ENCODE measurements around the gene PVALEF. TPM values are rescaled to one million over a fixed set of nuclear protein-coding genes. Genes with fewer than 3 reads are reported as not detected.

The PVALEF gene
- total and polyA plus RNA-seq, 2 donors (not counting 3 experiments of a cell fraction or from before 2014, with no cell fraction given): not detected

DNA sequence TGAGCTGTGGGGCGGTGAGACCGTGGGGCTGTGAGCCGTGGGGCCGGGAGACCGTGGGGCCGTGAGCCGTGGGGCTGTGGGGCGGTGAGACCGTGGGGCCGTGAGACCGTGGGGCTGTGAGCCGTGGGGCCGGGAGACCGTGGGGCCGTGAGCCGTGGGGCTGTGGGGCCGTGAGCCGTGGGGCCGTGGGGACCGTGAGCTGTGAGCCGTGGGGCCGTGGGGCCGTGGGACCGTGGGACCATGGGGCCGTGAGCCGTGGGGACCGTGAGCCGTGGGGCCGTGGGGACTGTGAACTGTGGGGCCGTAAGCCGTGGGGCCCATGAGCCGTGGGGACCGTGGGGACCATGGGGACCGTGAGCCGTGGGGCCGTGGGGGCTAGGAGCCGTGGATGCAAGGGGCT is 24.6 kb upstream of the PVALEF start:
- H3K9me3 ChIP-seq (replicated peaks; ENCODE audit: control insufficient read depth, insufficient read depth, low read length): no peaks in the 10 kb centered on the region
- H3K4me3 ChIP-seq (replicated peaks in 1 of 3; ENCODE audit: insufficient read depth in 1 of 3, low read depth in 1 of 3, low read length in 3 of 3): no peak overlapping the region
- ChIA-PET POLR2A (no interaction called here), CTCF (interaction anchor here (0.8 to 7.0 kb wide), 3 partner anchors 12 to 60 kb away, joined by 3 to 91 read pairs (median 40); no protein-coding TSS in a partner anchor)
- no peaks in the 10 kb centered on the region for H3K4me1 ChIP-seq (ENCODE audit: control insufficient read depth, extremely low read depth, insufficient read depth, low read length)
- no peak overlapping the region for H3K27ac ChIP-seq (ENCODE audit: insufficient read depth, low read depth, low read length)
- no peaks in the 10 kb centered on the region for H3K79me2 ChIP-seq (ENCODE audit: control insufficient read depth, insufficient read depth, low read length)
- intact Hi-C loops (cut with micrococcal nuclease) (no loop called here), dilution Hi-C loops (cut with MboI; ENCODE audit: extremely low pct_ligation_motif_present, low sequenced_read_pairs) (no loop called here)
- no peak for FAIRE-seq
- no peak overlapping the region for H3K4me2 ChIP-seq (ENCODE audit: insufficient read depth, low read length)
- no peaks in the 10 kb centered on the region for H3K36me3 ChIP-seq (ENCODE audit: control insufficient read depth in 2 of 2, extremely low read depth in 1 of 2, insufficient read depth in 2 of 2, low read length in 2 of 2)
- no TSS peak for BruUV-seq (replicated peaks)
- H3K9me1 ChIP-seq (replicated peaks; ENCODE audit: control insufficient read depth, extremely low read depth, insufficient read depth, low read length): no peaks in the 10 kb centered on the region
- no peak overlapping the region for H3K9ac ChIP-seq (replicated peaks; ENCODE audit: extremely low read depth, insufficient read depth, low read length)
- H3K27me3 ChIP-seq (ENCODE audit: control insufficient read depth in 2 of 2, insufficient read depth in 2 of 2, low read length in 2 of 2): no peaks in the 10 kb centered on the region
- H4K20me1 ChIP-seq (replicated peaks; ENCODE audit: control insufficient read depth, extremely low read depth, insufficient read depth, low read length): no peaks in the 10 kb centered on the region
- DNase-seq (ENCODE audit: low read depth, low spot score): no peak
- no peak overlapping the region for H2AFZ ChIP-seq (ENCODE audit: low read depth, low read length)
- TF ChIP-seq, protein P1, sequence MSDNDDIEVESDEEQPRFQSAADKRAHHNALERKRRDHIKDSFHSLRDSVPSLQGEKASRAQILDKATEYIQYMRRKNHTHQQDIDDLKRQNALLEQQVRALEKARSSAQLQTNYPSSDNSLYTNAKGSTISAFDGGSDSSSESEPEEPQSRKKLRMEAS (IDR thresholded peaks at IDR 0.05; ENCODE audit: insufficient read depth, insufficient read length): no peak
- TF ChIP-seq POLR2AphosphoS5 (IDR thresholded peaks at IDR 0.05; ENCODE audit: insufficient read depth, low read depth, low read length): no peak
- TF ChIP-seq EZH2 (IDR thresholded peaks at IDR 0.05; ENCODE audit: borderline replicate concordance, low read depth, low read length, severe bottlenecking): no peak
- no peak for TF ChIP-seq MYC (IDR thresholded peaks at IDR 0.05; ENCODE audit: low read depth, low read length)
- no peak for TF ChIP-seq POLR2A (IDR thresholded peaks at IDR 0.05; ENCODE audit: low read depth, low read length)
- TF ChIP-seq FOS (IDR thresholded peaks at IDR 0.05; ENCODE audit: borderline replicate concordance, insufficient read depth, low read length): no peak
- TF ChIP-seq GATA2 (IDR thresholded peaks at IDR 0.05; ENCODE audit: insufficient read depth, insufficient read length, low read depth, low read length): no peak
- no peak for TF ChIP-seq JUN (IDR thresholded peaks at IDR 0.05; ENCODE audit: borderline replicate concordance, insufficient read depth, insufficient read length, low read depth)
- TF ChIP-seq, protein P2, sequence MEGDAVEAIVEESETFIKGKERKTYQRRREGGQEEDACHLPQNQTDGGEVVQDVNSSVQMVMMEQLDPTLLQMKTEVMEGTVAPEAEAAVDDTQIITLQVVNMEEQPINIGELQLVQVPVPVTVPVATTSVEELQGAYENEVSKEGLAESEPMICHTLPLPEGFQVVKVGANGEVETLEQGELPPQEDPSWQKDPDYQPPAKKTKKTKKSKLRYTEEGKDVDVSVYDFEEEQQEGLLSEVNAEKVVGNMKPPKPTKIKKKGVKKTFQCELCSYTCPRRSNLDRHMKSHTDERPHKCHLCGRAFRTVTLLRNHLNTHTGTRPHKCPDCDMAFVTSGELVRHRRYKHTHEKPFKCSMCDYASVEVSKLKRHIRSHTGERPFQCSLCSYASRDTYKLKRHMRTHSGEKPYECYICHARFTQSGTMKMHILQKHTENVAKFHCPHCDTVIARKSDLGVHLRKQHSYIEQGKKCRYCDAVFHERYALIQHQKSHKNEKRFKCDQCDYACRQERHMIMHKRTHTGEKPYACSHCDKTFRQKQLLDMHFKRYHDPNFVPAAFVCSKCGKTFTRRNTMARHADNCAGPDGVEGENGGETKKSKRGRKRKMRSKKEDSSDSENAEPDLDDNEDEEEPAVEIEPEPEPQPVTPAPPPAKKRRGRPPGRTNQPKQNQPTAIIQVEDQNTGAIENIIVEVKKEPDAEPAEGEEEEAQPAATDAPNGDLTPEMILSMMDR (IDR thresholded peaks at IDR 0.05; ENCODE audit: extremely low read depth in 1 of 2, insufficient read depth in 1 of 2, low read depth in 1 of 2, low read length in 2 of 2): no peak
